ENCODE measurements around the gene HEATR1.

HEATR1 gene

GRCh38 chr1:236532850-236533249 lies 71.5 kb downstream of the HEATR1 start:
- POLR2A ChIA-PET = no interaction called here
- DNase-seq (ENCODE audit: extremely low spot score) = no peak
- no peak for TF ChIP-seq FOXK2 (IDR thresholded peaks at IDR 0.05)
- TF ChIP-seq SUZ12 (IDR thresholded peaks at IDR 0.05) = no peak
- TF ChIP-seq SP1 (IDR thresholded peaks at IDR 0.05) = no peak
- TF ChIP-seq FOXA1 (IDR thresholded peaks at IDR 0.05) = no peak
- TF ChIP-seq NFRKB (IDR thresholded peaks at IDR 0.05) = no peak
- no peak for TF ChIP-seq ZNF384 (IDR thresholded peaks at IDR 0.05)
- TF ChIP-seq ELF4 (IDR thresholded peaks at IDR 0.05) = no peak
- no peak for TF ChIP-seq CTBP1 (IDR thresholded peaks at IDR 0.05; ENCODE audit: borderline replicate concordance)
- TF ChIP-seq FOXM1 (IDR thresholded peaks at IDR 0.05; ENCODE audit: borderline replicate concordance) = no peak
- no peak for TF ChIP-seq BHLHE40 (IDR thresholded peaks at IDR 0.05; ENCODE audit: borderline replicate concordance)
- TF ChIP-seq LEF1 (IDR thresholded peaks at IDR 0.05; ENCODE audit: borderline replicate concordance) = no peak
- no peak for TF ChIP-seq TARDBP (IDR thresholded peaks at IDR 0.05)
- no peak for TF ChIP-seq HDGF (IDR thresholded peaks at IDR 0.05; ENCODE audit: borderline replicate concordance)
- CTCF ChIA-PET = interaction anchor here (1.8 kb wide), 1 partner anchor 428 kb away, joined by 4 read pairs; no protein-coding TSS in a partner anchor

GRCh38 chr1:236530959-236531358 lies 73.4 kb downstream of the HEATR1 start:
- ChIA-PET CTCF (interaction anchor here (0.6 to 1.8 kb wide), 2 partner anchors 424 to 426 kb away, joined by 4 to 7 read pairs; no protein-coding TSS in a partner anchor), POLR2A (no interaction called here)
- TF ChIP-seq ARNT (IDR thresholded peaks at IDR 0.05) = no peak
- DNase-seq (ENCODE audit: extremely low spot score) = no peak

- DNase-seq (ENCODE audit: extremely low spot score) = no peak
- no peak for TF ChIP-seq ARNT (IDR thresholded peaks at IDR 0.05)
- TF ChIP-seq NFRKB (IDR thresholded peaks at IDR 0.05) = no peak
- no peak for TF ChIP-seq ZNF384 (IDR thresholded peaks at IDR 0.05)
- TF ChIP-seq FOXK2 (IDR thresholded peaks at IDR 0.05) = no peak
- no peak for TF ChIP-seq CTBP1 (IDR thresholded peaks at IDR 0.05; ENCODE audit: borderline replicate concordance)
- POLR2A ChIA-PET = no interaction called here
- CTCF ChIA-PET = no interaction called here
These were observed 74.0 kb downstream of the HEATR1 start for GRCh38 chr1:236530286-236530685.

GRCh38 chr1:236526079-236526478 lies 78.2 kb downstream of the HEATR1 start:
- no peak for DNase-seq (ENCODE audit: extremely low spot score)
- ChIA-PET CTCF (interaction anchor here (1.4 kb wide), 1 partner anchor 422 kb away, joined by 5 read pairs; no protein-coding TSS in a partner anchor), POLR2A (interaction anchor here (1.1 to 1.3 kb wide), 2 partner anchors 9 to 10 kb away, joined by 3 read pairs; no protein-coding TSS in a partner anchor)
- TF ChIP-seq L3MBTL2 (conservative IDR thresholded peaks at IDR 0.05) (no peak), ARNT (IDR thresholded peaks at IDR 0.05) (no peak), LEF1 (IDR thresholded peaks at IDR 0.05; ENCODE audit: borderline replicate concordance) (no peak), FOXK2 (IDR thresholded peaks at IDR 0.05) (no peak), CTBP1 (IDR thresholded peaks at IDR 0.05; ENCODE audit: borderline replicate concordance) (no peak), FOXA1 (IDR thresholded peaks at IDR 0.05) (no peak), FOXM1 (IDR thresholded peaks at IDR 0.05; ENCODE audit: borderline replicate concordance) (no peak)

GRCh38 chr1:236524895-236525184 lies 79.5 kb downstream of the HEATR1 start:
- TF ChIP-seq SUZ12 (IDR thresholded peaks at IDR 0.05) = no peak
- TF ChIP-seq BHLHE40 (IDR thresholded peaks at IDR 0.05; ENCODE audit: borderline replicate concordance) = no peak
- CTCF ChIA-PET = interaction anchor here (0.8 kb wide), 1 partner anchor 8 kb away, joined by 3 read pairs; no protein-coding TSS in a partner anchor
- POLR2A ChIA-PET = no interaction called here
- no peak for DNase-seq (ENCODE audit: extremely low spot score)

- CTCF ChIA-PET = no interaction called here
- no peak for DNase-seq (ENCODE audit: extremely low spot score)
- POLR2A ChIA-PET = no interaction called here
- TF ChIP-seq BHLHE40 (IDR thresholded peaks at IDR 0.05; ENCODE audit: borderline replicate concordance) = no peak
- TF ChIP-seq CTBP1 (IDR thresholded peaks at IDR 0.05; ENCODE audit: borderline replicate concordance) = no peak
These were observed 80.0 kb downstream of the HEATR1 start for GRCh38 chr1:236524142-236524894.

GRCh38 chr1:236523704-236524141 lies 80.6 kb downstream of the HEATR1 start, which contains the start of gene LGALS8:
Gene LGALS8, plus strand, starts transcription at chr1:236523982. Its CDS starts 2,089 bp downstream, at chr1:236526071.
- no peak for DNase-seq (ENCODE audit: extremely low spot score)
- CTCF ChIA-PET = no interaction called here
- POLR2A ChIA-PET = no interaction called here

More at GRCh38 chr1:236523704-236524141, 80.6 kb downstream of the HEATR1 start, which contains the start of gene LGALS8:
- TF ChIP-seq BHLHE40 (IDR thresholded peaks at IDR 0.05; ENCODE audit: borderline replicate concordance) (no peak), FOXK2 (IDR thresholded peaks at IDR 0.05) (no peak), FOXA1 (IDR thresholded peaks at IDR 0.05) (no peak), ELF4 (IDR thresholded peaks at IDR 0.05) (no peak), HDGF (IDR thresholded peaks at IDR 0.05; ENCODE audit: borderline replicate concordance) (no peak), ZNF384 (IDR thresholded peaks at IDR 0.05) (no peak), CTBP1 (IDR thresholded peaks at IDR 0.05; ENCODE audit: borderline replicate concordance) (no peak), SUZ12 (IDR thresholded peaks at IDR 0.05) (no peak), SP1 (IDR thresholded peaks at IDR 0.05) (no peak), L3MBTL2 (conservative IDR thresholded peaks at IDR 0.05) (no peak), ARNT (IDR thresholded peaks at IDR 0.05) (no peak), PKNOX1 (IDR thresholded peaks at IDR 0.05) (no peak), LEF1 (IDR thresholded peaks at IDR 0.05; ENCODE audit: borderline replicate concordance) (no peak), TARDBP (IDR thresholded peaks at IDR 0.05) (no peak), FOXM1 (IDR thresholded peaks at IDR 0.05; ENCODE audit: borderline replicate concordance) (no peak), NFRKB (IDR thresholded peaks at IDR 0.05) (no peak)

Measured in HEK293T (cell line).